ENCODE measurements around the gene LRP5.

DNA sequence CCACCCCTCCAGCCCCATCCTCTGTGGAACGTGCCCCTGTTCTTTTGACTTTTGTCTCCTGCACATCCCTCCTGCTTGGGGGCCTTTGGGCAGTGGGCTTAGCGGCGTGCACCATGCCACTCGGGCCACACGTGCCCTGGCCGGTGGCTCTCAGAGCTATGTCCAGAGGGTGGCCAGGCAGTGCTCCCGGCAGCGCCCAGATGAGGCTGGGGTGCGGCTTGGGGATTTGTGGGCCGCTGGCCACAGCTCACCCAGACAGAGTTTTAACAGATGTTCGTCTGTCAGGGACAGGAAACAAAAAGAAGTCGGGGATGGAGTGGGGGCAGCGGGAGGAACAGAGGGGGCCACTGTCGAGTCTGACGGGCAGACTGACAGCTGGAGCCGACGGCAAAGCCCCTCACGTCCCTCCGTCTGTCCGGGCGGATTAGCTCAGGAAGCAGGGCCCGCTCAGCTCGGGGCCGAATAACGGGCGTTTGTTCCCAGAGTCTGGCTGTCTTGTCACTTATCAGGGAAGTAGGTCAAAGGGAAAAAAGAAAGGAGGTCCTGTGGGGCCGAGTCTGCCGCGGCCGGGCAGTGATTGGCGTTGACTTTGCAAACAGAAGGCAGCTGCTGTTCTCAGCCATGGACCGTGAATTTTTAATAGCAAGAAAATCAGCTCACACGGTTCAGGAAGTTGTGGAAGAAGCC, 61.6 kb downstream of the LRP5 start:
- TF ChIP-seq, protein P1, sequence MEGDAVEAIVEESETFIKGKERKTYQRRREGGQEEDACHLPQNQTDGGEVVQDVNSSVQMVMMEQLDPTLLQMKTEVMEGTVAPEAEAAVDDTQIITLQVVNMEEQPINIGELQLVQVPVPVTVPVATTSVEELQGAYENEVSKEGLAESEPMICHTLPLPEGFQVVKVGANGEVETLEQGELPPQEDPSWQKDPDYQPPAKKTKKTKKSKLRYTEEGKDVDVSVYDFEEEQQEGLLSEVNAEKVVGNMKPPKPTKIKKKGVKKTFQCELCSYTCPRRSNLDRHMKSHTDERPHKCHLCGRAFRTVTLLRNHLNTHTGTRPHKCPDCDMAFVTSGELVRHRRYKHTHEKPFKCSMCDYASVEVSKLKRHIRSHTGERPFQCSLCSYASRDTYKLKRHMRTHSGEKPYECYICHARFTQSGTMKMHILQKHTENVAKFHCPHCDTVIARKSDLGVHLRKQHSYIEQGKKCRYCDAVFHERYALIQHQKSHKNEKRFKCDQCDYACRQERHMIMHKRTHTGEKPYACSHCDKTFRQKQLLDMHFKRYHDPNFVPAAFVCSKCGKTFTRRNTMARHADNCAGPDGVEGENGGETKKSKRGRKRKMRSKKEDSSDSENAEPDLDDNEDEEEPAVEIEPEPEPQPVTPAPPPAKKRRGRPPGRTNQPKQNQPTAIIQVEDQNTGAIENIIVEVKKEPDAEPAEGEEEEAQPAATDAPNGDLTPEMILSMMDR (IDR thresholded peaks at IDR 0.05) = no peak
- no peak for TF ChIP-seq POLR2A (IDR thresholded peaks at IDR 0.05)
- TF ChIP-seq POLR2AphosphoS5 (IDR thresholded peaks at IDR 0.05) = peak; percentile 53
